Stimulated activated CD4-positive, alpha-beta T cell treated with anti-CD3 and anti-CD28 coated beads, Interleukin-1b, Interleukin-23, amount 100 ng/mL, for 24 hours (primary cell): ENCODE measurements around the gene PI4K2A.
"Not testable (repeated sequence)": the region's sequence is repeated elsewhere in the genome, so short reads cannot be mapped to it uniquely, and the experiment has no call there.

ENCODE experiments used
- DNase-seq, 4 experiments: peaks; one replicate each; pipeline ENCODE4 v3.0.0-alpha.2; 2020; ENCODE audit warnings: low read depth in 4 of 4, low spot score in 1 of 4

Gene PI4K2A

DNA sequence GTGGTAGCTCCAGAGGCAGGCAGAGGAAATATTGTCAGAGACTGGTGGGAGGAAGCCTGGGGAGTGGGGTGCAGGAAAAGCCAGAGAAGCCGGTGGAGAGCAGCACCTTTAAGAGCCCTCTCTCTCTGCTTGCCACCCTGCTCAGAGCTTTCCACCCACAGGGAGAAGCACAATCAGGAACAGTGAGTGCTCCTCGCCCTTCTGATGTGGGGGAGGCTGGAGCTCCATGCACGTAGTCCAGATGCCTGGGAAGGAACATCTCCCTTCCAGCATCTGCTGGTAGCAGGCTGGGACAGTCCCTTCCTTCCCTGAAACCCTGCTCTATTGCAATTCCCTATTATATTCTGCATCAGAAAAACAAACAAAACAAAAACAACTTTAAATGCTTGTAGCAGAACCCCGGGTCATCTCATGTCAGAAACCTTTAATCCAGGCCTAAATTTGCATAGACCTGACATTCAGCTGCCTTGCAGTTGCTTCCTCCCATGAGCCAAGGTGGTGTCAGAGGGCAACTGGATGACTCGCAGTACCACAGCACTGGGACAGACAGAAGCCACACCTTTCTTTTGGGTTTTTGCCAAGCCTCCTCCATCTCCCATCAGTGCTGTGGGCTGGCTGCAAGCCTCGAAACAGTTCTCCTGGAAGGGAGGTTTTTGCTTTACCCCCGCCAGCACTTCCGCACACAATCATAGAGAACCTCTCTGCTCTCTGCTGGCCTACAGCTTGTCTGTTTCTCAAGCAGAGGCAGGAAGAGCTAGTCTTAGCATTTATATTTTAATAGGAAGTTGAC, 33.5 kb downstream of the PI4K2A start:
- DNase-seq = no peak

DNA sequence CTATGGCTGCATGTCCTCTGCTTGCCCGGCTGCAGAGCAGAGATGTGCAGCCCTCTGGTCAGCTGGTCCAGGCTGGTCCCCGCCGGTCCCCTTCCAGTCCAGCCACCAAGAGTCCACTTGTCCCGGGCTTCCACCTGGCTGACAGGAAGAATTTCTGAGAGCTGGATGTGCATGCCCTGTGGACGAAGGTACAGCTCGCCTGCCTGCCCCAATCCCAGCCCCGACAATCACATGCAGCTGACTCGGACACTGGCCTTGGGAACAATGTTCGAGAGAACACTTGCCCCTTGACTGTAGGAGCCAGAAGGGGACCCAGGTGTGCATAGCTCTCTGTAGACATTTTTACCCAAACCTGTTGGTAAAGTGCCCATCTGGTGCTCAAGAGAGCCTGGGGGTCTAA, 34.8 kb downstream of the PI4K2A start:
- DNase-seq = no peak

DNA sequence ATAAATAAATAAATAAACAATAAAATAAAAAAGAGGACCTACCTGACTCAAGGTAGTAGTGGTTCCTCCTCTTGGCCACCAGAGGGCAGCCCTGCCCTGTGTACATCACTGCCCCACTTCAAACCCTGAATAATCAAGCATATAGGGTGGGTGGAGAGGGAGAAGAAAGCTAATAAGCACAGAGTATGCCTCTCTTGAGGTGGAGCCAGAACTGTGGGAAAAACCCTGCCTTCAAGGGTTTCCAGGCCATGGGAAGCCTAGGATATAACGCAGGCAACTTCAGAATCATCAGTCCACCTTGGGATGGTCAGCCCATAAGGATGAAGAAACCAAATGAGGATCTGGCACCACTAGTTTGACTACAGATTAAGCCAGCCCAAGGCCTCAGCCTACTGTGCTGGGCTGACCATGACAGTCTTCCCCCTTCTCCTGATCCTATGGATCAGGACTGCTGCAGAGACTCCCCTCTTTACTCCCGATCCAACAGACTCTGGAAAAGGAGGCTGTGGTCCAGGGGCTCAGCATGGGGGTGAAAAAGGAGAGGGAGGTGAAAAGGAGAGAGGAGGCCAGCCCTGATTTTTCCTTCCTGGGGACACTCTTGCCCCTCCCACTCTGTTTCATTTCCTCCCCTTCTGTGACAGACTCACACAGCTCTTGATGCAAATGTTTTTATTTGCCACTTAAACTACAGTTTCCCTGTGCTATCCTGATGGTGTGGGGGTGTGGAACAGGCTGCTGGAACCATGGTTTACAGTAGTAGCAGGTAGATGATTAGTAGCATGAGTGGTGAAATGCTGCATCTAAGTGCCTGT, 36.5 kb downstream of the PI4K2A start:
- DNase-seq = peak in 1 of 4 experiments; percentile 22

DNA sequence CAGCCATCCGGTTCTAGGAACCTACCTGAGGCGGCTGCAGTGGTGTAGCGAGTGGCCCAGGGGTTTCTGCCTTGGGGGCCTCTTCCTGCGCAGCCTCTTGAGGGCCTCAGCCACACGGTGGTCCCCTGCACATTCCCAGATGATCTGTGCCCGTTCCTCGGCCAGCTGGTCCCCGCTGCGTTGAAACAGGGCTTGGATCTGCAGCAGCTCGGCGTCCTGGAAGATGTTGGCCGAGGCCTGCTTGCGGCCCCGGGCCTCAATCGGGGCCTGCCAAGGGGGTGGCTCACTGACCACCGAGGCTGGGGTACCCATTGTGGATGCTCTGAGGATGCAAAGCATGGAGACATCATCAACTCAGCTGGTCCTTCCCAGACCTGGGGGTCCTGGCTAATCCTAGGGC, 39.1 kb downstream of the PI4K2A start:
- DNase-seq = no peak

DNA sequence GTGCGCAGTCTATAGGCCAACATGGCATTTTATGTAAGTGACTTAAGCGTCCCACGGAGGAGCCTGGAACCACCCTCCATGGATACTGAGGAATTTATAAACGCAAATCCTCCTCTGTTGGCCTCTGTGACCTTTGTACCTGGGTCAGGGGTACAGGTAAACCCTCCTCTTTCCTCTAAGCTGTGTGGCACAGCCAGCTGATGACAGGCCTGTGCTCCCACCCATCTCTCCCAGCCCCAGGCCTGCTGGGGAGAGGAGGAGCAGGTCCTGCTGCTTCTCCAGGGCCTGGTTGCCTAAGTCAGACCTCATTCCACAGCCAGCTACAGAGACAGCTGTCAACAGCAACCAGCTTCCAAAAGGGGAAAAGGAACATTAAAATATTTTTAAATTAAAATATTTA, 41.6 kb downstream of the PI4K2A start:
- no peak for DNase-seq

DNA sequence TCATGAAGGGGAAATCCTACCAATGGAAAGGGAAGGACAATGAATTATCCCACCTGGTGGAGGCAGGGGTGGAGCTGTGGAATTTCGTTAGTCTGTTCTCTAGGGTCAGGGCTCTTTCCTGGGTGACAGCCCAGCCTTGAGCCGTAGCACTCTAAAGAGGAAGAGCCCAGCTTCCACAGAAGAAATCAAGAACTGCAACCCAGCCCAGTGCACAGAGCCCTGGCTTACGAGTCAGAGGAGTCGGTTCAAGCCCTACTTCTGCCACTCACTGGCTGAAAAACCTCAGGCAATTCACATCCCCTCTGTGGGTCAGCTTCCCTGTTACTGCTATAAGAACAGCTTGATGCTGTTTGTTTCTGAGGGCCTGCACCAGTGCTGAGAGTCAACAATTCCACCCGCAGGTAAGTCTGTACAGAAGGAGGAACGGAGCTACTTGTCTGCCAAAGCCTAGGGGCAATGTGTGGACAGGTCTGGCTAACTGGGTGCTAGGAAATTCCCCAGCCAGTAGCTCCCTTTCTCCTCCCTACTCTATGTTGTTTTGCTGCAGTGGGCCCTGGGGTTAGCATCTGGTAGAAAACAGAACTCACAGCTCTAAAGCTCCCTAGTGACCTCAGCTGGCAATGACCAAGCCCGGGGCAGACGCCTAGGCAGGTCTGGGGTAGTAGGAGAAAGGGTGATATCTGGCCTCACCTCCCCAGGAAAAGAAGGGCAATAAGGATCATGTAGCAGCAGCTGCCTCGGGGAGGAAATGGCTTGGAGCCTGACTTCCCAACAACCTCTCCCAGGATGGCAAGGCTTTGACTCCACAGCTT, 43.3 kb downstream of the PI4K2A start:
- DNase-seq = no peak

DNA sequence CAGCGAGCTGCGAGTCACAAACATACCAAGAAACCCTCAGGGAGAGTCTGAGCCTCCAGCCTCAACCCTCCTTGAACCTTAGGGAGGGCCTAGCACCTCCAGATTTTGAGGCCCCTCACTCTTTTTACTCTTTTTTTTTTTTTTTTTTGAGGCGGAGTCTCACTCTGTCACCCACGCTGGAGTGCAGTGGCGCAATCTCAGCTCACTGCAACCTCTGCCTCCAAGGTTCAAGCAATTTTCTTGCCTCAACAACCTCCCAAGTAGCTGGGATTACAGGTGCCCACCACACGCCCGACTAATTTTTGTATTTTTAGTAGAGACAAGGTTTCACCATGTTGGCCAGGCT, 43.9 kb downstream of the PI4K2A start:
- DNase-seq = not testable (repeated sequence)

DNA sequence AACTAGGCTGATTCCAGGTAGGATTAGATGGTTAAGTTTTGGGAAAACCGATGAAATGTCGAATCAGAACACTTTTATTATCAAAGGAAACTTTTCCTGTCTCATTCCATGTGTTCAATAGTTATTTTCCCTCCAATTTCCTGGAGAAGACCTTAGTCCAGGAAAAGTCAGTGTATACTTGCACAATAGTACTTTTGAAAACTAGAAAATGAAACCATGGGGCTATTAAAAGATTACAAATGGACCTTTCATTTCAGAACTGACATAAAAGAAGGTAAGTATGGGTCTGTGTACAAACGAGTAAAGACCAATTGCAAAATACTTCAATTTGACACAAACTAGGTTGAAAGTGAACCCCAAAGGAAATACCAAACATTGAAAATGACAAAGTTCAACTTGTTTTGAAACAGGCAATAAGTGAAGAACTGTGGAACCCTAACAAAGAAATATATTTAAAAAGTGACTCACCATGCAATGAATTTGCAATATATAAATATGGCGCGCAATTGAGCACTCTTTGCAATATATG, 44.5 kb downstream of the PI4K2A start:
- no peak for DNase-seq

DNA sequence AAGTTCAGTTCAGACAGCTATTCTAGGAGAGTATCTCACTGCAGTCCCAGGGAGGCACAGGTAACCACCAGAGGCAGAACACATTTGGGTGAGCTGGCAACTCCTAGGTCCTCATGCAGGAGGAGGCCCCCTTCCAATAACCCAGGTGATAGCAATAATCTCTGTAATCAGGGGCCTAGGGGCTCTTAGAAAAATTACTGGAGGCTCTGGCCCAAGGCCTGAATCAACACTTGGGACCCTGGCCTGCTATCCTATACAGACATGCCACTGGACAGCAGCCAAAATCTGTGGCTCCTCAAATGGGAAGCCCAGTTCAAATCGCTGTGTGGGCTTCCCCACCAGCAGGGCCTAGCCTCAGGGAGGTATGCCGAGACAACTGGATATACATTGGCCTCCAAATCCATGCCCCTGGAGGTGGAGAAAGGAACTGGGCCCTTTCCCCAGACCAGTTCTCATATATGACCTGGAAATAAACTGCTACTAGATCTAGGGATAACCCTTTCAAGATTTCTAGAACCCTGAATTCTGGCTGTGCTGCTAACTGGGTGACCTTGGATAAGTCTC, 45.0 kb downstream of the PI4K2A start:
- no peak for DNase-seq

DNA sequence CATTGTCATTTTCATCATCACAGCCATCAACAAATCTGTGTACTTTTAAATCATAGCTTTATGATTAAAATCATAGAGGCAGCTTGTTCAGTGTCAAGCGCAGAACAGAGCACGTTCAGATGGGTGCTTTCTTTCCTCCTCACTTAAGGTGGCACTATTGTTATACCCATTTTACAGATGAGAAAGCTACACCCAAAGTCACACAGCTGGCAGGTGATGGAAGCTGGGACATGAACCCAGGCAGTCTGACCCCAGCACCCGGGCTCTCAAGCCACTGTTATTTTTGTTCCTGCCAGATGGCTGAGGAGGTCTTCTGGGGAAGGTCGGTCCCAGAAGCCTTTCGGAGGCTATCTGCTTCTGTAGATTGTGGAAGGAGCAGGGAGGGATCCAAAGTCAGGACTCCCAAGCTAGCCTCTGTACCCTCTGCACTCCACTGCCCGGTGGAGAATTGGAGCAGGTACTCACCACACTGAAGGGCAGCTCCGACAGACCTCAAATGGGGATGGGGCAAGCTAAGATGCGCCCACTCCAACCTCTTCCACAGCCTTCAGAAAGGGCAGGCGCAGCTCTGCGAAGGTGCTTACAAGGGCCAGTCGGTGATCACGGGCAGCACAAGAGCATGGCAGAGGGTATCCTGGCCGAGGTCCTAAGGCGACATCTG, 46.0 kb downstream of the PI4K2A start:
- no peak for DNase-seq

DNA sequence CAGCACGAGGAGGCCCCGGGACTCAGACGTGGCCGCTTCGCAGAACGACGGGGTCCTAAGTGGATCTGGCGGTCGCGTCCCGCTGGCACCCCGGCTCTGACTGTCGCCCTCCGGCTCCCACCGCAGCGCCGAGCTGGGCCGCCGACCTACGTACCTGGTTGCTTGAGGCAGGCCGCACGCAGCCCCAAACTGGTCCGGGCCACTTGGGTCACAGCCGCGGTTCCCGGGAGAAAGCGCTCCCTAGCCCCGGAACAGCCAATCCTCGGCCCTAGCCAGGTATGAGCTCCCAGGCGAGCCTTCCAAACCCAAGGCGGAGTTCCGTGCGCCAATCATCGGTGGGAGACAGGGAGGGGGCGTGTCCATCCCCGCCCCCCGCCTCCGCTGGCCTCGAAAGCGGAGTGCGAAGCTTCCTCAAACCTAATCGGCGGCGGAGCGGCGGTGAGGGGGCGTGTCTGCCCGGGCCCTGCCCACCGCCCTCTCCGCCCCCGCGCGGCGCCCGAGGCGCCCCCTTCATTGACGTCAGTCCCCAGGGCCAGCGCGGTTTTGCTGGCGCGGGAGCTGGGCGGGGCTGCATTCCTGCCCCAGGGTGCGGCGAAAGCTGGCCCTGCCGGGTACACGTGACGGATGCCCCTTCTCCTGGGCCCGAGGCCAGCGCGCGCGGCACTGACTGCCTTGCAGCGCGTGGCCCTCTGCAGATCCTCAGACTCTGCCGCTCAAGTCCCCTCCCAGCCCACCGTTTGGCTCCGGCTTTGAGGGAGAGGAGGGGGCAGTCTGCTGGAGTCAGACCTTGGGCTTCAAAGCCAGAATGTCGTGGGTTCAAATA, 46.7 kb downstream of the PI4K2A start, which contains the start of gene AVPI1:
Gene AVPI1 (minus strand): TSS at position 280 of the 823 bp plus-strand sequence. CDS start 7,336 bp downstream, outside the sequence.
- DNase-seq = peak; percentile 76 to 95 (median 86)

DNA sequence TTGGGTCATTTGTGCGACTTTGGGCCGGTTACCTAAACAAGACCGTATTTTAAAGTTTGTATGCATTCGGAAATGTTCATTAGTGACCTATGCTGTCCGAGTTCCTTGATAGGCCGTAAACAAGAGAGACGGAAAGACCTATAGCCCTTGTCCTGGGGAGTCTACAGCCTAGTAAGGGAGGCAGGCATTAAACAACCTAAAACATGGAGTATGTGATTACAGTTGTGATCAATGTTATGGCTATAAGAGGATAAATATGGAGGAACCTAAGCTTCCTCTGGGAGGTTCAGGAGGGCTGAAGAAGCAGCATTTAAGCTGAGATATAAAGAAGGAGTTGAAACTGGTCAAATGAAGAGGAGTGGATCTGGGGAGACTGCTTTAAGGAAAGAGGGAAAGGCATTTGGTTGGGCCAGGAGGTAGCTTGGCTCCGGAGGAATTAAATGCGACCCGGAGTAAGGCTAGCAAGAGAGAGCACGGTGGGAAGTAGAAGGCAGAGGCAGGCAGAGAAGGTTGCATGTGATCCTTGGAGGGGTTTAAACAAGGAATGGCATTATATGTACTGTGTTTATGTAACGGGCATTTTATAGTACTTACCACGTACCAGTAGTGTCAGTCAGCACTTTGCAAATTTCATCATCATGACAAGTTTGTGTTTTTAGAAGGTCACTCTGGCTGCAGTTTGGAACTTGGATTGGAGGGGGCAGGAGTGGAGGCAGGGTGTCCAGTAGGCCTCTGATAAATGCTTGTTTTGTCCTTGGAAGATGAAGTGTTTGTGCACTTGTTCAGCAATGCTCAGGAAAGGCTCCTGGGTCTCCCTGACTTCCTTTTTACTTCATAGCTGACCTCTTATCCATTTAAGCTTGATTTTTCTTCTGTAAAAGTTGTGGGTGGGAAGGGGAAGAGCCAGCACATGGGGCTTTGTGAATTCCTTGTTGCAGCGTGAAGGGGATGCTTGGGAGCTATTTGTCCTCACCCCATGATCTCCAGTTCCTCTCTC, 47.6 kb downstream of the PI4K2A start:
- DNase-seq = no peak

DNA sequence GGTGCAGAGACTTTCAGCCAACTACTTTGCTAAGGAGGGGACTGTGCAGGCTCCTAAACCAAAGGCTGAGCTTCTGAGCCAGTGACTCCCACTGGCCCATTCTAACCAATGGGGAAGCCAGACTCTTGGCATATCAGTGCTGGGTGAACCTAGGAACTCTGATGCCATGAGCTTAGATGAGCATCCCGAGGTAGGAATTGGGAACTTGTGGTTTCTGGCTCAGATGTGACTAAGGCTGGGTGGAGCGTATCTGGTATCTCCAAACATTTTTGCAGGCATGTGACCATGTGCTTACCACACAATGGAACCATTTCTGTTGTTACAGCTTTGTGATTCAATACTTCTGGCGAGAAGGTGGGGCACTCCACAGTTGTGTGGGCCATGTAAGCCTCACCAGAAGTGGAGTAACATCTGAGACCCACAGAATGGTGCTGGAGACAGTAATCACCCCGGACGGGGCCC, 49.1 kb downstream of the PI4K2A start:
- no peak for DNase-seq

DNA sequence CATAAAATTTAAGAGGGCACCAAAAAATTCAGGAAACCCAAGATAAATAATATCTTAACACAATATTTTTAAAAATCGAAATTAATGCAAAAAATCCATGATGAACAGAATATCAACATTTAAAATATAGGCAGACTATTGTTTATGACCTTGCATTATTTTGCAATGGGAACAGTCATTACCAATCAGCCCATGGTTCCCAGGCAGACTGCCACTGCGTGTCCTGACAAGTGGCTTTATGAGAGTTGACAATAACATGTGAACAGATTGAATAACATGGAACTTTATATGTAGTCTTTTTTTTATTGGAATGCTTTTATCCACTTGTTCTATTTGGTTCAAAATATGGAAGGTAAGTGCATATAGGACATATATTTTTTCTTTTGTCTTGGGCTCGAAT, 49.7 kb downstream of the PI4K2A start:
- DNase-seq = no peak

DNA sequence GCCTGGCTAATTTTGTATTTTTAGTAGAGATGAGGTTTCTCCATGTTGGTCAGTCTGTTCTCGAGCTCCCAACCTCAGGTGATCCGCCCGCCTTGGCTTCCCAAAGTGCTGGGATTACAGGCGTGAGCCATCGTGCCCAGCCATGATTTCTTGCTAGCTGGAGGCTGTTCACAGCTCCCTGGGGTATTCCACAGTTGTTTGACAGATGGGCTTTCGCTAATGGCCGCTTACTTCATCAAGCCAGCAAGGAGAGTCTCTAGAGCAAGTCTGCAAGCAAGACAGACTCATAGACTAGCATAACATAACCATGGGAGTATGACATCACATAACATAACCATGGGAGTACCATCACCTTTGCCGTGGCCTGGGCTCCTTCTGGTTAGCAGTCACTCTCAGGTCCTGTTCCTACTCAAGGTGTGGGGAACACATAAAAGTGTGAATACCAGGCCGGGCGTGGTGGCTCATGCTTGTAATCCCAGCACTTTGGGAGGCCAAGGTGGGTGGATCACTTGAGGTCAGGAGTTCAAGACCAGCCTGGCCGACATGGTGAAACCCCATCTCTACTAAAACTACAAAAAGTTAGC, 57.7 kb downstream of the PI4K2A start:
- not testable (repeated sequence) for DNase-seq

DNA sequence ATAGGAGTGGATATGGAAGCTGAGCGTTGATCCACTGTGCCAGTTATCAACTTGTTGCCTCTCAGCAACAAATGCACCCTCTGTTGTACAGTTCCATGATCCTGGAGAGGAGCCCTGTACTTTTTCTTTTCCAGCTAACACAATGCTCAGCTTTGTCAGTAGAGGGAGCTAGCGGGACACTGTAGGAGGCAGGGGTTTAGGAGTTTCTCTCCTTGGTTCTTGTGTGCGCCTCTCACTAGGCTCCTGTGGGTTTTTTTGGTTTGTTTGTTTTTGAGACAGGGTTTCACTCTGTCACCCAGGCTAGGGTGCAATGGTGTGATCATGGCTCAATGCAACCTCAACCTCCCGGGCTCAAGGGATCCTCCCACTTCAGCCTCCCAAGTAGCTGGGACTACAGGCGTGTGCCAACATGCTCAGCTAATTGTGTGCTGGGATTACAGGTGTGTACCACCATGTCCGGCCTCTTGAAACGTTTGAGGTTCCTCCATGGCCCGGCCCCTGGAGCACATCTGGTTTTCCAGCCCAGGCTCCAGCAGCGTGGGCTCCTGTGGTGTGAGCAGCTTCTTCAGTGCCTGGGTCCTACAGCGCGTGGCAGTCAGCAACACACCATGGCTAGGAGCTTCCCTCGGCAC, 61.1 kb downstream of the PI4K2A start:
- DNase-seq = peak in 1 of 4 experiments; percentile 32

DNA sequence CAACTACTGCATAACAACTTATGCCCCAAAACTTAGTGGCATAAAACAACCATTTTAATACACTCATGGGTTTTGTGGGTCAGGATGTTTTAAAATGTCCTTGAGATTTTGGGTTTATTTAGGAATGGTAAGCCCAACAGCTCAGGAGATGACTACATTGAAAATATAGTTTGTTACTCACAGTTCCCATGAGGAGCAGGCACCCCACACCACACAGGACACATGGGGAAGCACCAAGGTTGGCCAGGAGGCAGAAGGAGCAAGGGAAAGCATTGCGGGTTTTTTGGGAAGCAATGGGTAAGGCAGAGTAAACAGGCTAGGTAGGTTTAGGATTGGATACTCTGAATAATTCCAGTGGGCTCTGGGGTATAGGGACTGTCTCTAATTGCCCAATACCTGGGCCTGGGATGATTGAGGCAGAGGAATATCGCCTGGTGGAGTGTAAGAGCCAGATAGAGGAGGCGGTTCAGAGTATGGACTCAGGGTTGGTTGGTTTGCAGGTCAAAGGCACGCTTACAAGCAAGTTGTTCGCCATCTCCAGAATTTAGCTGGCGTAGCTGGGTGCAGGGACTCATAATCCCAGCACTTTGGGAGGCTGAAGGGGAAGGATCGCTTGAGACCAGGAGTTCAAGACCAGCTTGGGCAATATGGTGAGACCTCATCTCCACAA, 63.1 kb downstream of the PI4K2A start:
- no peak for DNase-seq
